ENCODE measurements around the gene GTF2A2. TPM values are rescaled to one million over a fixed set of nuclear protein-coding genes. Genes with fewer than 3 reads are reported as not detected.
A peak's percentile ranks its signal among the peaks of the same experiment; 100 is the strongest.

The GTF2A2 gene
- total RNA-seq, 1 experiment from 2014 or later: 175 TPM

GRCh38 chr15:59642351-59642750, 15.0 kb downstream of the GTF2A2 start:
- RAD21 ChIA-PET (ENCODE audit: low non-redundant PET in 1 of 2, low total read pairs in 2 of 2, uncharacterized antibody in 2 of 2, unreplicated experiment in 2 of 2): interaction anchor here in 1 of 2 experiments (1.0 kb wide), 1 partner anchor 109 kb away, joined by 3 read pairs; no protein-coding TSS in a partner anchor
- no peak overlapping the region for H2AFZ ChIP-seq (ENCODE audit: low read depth, low read length, poor library complexity, severe bottlenecking)
- peaks cover 31% of the 10 kb centered on the region for H3K79me2 ChIP-seq (ENCODE audit: insufficient read depth, low read length)
- no peak overlapping the region for H3K9ac ChIP-seq (ENCODE audit: low read length)
- DNase-seq (ENCODE audit: low read depth, low spot score) (no peak), ATAC-seq (no peak)
- no peaks in the 10 kb centered on the region for H3K9me2 ChIP-seq (ENCODE audit: insufficient read depth)
- H3K27ac ChIP-seq (ENCODE audit: low read depth, low read length): no peak overlapping the region
- BruUV-seq (replicated peaks): no TSS peak
- CTCF ChIA-PET: interaction anchor here (1.0 to 4.0 kb wide), 3 partner anchors 10 to 113 kb away, joined by 3 to 33 read pairs (median 10); no protein-coding TSS in a partner anchor
- H3K4me1 ChIP-seq (ENCODE audit: control insufficient read depth in 1 of 2, insufficient read depth in 2 of 2, low read length in 2 of 2): no peaks in the 10 kb centered on the region
- no peaks in the 10 kb centered on the region for H4K20me1 ChIP-seq (ENCODE audit: insufficient read depth)
- H3K27me3 ChIP-seq (ENCODE audit: insufficient read depth, low read length): no peaks in the 10 kb centered on the region
- POLR2A ChIA-PET: no interaction called here
- H3K9me3 ChIP-seq (ENCODE audit: control insufficient read depth in 1 of 2, insufficient read depth in 1 of 2, low read depth in 1 of 2, low read length in 2 of 2): no peaks in the 10 kb centered on the region
- no peak overlapping the region for H3K4me2 ChIP-seq (ENCODE audit: low read length)
- intact Hi-C loops (cut with micrococcal nuclease): no loop called here
- no peak overlapping the region for H3K4me3 ChIP-seq (replicated peaks in 1 of 2; ENCODE audit: low read depth in 1 of 2, low read length in 2 of 2)
- TF ChIP-seq, protein P1, sequence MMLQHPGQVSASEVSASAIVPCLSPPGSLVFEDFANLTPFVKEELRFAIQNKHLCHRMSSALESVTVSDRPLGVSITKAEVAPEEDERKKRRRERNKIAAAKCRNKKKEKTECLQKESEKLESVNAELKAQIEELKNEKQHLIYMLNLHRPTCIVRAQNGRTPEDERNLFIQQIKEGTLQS (IDR thresholded peaks at IDR 0.05): no peak
- no peak for TF ChIP-seq REST (IDR thresholded peaks at IDR 0.05; ENCODE audit: low read depth)
- no peak for TF ChIP-seq TCF7L2 (IDR thresholded peaks at IDR 0.05; ENCODE audit: borderline replicate concordance, extremely low read depth, insufficient read depth, insufficient read length)
- no peak for TF ChIP-seq SIN3A (IDR thresholded peaks at IDR 0.05; ENCODE audit: low read depth)
- TF ChIP-seq, protein P2, sequence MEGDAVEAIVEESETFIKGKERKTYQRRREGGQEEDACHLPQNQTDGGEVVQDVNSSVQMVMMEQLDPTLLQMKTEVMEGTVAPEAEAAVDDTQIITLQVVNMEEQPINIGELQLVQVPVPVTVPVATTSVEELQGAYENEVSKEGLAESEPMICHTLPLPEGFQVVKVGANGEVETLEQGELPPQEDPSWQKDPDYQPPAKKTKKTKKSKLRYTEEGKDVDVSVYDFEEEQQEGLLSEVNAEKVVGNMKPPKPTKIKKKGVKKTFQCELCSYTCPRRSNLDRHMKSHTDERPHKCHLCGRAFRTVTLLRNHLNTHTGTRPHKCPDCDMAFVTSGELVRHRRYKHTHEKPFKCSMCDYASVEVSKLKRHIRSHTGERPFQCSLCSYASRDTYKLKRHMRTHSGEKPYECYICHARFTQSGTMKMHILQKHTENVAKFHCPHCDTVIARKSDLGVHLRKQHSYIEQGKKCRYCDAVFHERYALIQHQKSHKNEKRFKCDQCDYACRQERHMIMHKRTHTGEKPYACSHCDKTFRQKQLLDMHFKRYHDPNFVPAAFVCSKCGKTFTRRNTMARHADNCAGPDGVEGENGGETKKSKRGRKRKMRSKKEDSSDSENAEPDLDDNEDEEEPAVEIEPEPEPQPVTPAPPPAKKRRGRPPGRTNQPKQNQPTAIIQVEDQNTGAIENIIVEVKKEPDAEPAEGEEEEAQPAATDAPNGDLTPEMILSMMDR (IDR thresholded peaks at IDR 0.05 in 2 of 3, conservative IDR thresholded peaks at IDR 0.05 in 1 of 3; ENCODE audit: borderline replicate concordance in 1 of 3, insufficient read depth in 1 of 3, low read depth in 2 of 3, low read length in 2 of 3): peak; percentile 5 to 38 (median 8); a peak in 3 of 6 replicates
- peaks cover 8 to 22% of the 10 kb centered on the region in 2 experiments; a peak in 2 of 4 replicates for H3K36me3 ChIP-seq (ENCODE audit: control insufficient read depth in 1 of 2, insufficient read depth in 2 of 2, low read length in 2 of 2)
